GM10248 (cell line): ENCODE measurements around the gene NOS1.
"Not testable (repeated sequence)": the region's sequence is repeated elsewhere in the genome, so short reads cannot be mapped to it uniquely, and the experiment has no call there.

Experiments used
- CTCF ChIA-PET: fragments of 300-600 bp; sonication (Branson Sonifier 250); formaldehyde crosslinking; extraction: SDS; loops from one replicate; lab custom pipeline; 2021; ENCODE audit warnings: antibody characterized with exemption; lab: Yijun Ruan, JAX
- POLR2A ChIA-PET: fragments of 350-650 bp; sonication (Branson Sonifier 250); formaldehyde crosslinking; extraction: SDS; loops from one replicate; lab custom pipeline; 2020; ENCODE audit warnings: antibody characterized with exemption; lab: Yijun Ruan, JAX
- DNase-seq: peaks from one replicate; pipeline ENCODE4 v3.0.0; 2012; ENCODE audit errors: extremely low spot score
- TF ChIP-seq, protein P1 (sequence below): IDR thresholded peaks from 2 replicates; pipeline ENCODE4 v1.5.1; 2012; ENCODE audit warnings: mild to moderate bottlenecking, low read depth; ENCODE audit errors: extremely low read depth, missing control alignments, control extremely low read depth

NOS1 gene

DNA sequence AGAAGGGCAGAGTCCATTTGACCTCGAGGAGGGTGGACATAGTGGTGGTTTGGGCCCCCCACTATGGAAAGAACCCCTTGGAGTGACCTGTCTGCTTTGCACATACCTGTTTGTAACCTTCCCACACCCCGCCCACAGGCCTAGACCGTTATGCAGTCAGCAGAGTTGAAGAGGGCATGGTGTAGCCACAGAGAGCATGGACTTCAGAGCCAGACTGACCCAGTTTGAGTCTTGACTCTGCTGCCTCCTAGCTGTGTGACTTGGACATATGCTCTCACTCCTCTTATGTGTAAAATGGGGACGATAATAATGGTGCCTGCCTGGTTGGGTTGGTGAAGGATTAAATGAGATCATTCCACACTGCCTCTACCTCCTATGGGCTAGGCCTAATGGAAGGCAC, 40.9 kb upstream of the NOS1 start:
- POLR2A ChIA-PET = no interaction called here
- DNase-seq = no peak
- CTCF ChIA-PET = interaction anchor here (1.9 kb wide), 1 partner anchor 19 kb away, joined by 4 read pairs; no protein-coding TSS in a partner anchor
- TF ChIP-seq, protein P1, sequence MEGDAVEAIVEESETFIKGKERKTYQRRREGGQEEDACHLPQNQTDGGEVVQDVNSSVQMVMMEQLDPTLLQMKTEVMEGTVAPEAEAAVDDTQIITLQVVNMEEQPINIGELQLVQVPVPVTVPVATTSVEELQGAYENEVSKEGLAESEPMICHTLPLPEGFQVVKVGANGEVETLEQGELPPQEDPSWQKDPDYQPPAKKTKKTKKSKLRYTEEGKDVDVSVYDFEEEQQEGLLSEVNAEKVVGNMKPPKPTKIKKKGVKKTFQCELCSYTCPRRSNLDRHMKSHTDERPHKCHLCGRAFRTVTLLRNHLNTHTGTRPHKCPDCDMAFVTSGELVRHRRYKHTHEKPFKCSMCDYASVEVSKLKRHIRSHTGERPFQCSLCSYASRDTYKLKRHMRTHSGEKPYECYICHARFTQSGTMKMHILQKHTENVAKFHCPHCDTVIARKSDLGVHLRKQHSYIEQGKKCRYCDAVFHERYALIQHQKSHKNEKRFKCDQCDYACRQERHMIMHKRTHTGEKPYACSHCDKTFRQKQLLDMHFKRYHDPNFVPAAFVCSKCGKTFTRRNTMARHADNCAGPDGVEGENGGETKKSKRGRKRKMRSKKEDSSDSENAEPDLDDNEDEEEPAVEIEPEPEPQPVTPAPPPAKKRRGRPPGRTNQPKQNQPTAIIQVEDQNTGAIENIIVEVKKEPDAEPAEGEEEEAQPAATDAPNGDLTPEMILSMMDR = no peak

DNA sequence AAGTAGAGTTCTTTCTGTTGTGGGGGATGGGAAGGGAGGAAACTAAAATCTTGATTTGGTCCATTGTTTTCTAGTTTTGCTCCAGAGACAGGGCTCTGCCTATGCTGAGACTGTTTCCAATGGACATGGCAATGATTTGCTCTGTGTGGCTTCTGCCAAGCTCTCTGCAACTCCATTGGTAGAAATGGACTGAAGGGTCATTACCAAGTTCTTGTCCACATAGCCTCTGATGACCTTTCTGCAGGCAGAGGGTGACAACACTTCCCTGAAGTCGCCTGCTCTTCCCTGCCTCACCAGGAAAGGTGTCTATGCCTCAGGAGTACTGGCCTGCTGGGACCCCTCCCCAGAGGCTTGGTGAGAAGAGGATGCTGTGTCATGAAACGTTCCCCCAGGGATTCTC, 39.5 kb upstream of the NOS1 start:
- TF ChIP-seq, protein P1 = no peak
- CTCF ChIA-PET = interaction anchor here (1.7 kb wide), 1 partner anchor 10 kb away, joined by 4 read pairs; no protein-coding TSS in a partner anchor
- DNase-seq = no peak
- POLR2A ChIA-PET = no interaction called here

DNA sequence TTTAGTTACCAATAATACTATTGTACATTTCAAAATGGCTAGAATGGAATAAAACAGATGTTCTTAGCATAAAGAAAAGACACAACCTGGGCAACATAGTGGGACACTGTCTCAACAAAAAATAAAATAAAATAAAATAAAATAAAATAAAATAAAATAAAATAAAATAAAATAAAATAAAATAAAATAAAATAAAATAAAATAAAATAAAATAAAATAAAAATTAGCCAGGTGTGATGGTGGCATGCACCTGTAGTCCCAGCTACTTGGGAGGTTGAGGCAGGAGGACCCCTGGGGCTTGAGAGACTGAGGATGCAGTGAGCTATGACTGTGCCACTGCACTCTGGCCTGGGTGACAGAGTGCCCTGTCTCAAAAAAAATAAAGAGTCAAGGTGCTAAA, 37.1 kb upstream of the NOS1 start:
- DNase-seq, POLR2A ChIA-PET, CTCF ChIA-PET: not testable (repeated sequence)

DNA sequence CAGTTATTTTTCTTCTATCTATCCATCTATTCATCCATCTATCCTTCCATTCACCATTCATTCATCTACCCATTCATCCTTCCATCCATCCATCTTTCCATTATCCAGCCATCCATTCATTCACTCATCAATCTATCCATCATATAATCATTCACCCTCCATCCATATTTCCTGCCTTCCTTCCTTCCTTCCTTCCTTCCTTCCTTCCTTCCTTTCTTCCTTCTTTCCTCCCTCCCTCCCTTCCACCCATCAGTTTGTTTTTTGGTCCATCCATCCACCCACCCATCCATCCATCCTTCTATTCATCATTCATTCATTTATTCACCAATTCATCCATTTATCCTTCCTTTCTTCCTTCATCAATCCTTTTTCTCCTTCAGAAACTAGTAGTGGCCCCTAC, 34.3 kb upstream of the NOS1 start:
- no peak for DNase-seq
- TF ChIP-seq, protein P1 = no peak
- ChIA-PET CTCF (interaction anchor here (1.5 kb wide), 1 partner anchor 16 kb away, joined by 3 read pairs; no protein-coding TSS in a partner anchor), POLR2A (no interaction called here)

DNA sequence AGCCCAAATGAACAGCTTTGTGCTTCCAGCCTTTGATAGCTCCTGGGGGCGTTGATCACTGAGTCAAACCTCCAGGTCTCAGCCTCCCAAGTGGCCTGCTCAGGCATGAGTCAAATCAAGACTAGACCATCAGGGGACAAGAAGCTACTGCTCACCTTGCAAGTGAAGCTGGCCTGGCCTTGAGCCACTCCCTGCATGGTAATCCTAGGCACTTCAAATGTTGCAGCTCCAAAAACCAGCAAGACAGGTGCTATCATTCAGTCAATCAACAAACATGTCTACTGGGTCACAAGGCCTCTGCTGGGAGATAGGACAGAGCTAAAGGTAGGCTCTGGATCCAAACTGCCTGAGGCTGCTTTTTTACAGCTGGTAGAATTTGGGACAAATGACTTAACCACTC, 33.1 kb upstream of the NOS1 start:
- POLR2A ChIA-PET = no interaction called here
- DNase-seq = no peak

DNA sequence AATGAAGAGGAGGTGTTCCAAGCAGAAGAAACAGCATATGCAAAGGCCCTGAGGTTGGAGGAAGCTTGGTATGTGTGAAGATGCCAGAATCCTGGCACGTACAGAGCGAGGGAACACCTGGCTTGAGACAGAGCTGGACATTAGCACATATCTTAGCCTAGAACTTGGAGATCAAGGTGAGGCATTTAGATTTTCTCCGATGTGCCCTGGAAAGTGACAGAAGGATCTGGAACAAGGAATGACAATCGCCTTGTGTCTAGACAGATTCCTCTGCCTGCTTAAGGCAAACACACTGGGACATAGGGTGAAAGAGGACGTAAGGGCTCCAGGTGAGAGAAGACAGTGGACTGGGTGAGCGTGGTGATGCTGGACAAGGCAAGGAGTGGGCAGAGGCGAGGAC, 32.2 kb upstream of the NOS1 start:
- no peak for DNase-seq
- ChIA-PET CTCF (interaction anchor here (3.4 kb wide), 1 partner anchor 26 kb away, joined by 19 read pairs; no protein-coding TSS in a partner anchor), POLR2A (no interaction called here)
- TF ChIP-seq, protein P1 = no peak

More for the DNA sequence above, 33.1 kb upstream of the NOS1 start:
- CTCF ChIA-PET = interaction anchor here (0.9 to 3.4 kb wide), 2 partner anchors 13 to 27 kb away, joined by 3 to 19 read pairs; no protein-coding TSS in a partner anchor
- TF ChIP-seq, protein P1 = no peak

DNA sequence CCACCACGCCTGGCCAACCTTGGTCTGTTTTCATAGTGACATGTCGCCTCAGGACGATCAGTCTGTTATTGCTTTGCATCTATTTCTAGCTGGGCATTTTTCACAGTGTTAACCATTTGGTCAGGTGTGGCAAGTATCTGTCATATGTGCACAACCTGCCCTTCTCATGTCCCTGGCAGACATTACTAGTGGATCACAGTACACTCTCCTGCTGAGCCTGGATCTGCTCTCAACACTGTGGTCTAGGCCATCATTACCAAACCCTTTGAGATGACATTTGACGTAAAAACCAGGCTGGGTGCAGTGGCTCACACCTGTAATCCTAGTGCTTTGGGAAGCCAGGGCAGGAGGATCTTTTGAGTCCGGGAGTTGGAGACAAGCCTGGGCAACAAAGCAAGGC, 29.4 kb upstream of the NOS1 start:
- ChIA-PET CTCF (no interaction called here), POLR2A (no interaction called here)
- TF ChIP-seq, protein P1 = no peak
- no peak for DNase-seq
